OCI-LY1 (cell line): ENCODE results near the gene CHD9NB.

Experiments used
- H2AFZ ChIP-seq: fragments of 200-600 bp; sonication (generic), shearing (Covaris generic); 2 replicates; pipeline ENCODE4 v1.6.0; 2014; ENCODE audit warnings: antibody characterized with exemption, mild to moderate bottlenecking, low read length
- H3F3A ChIP-seq: fragments of 200-600 bp; sonication (generic), shearing (Covaris generic); 2 replicates; pipeline ENCODE4 v1.6.0; 2014; ENCODE audit warnings: mild to moderate bottlenecking, antibody characterized with exemption, low read length, moderate library complexity; ENCODE audit not compliant: insufficient read depth
- H3K27ac ChIP-seq: fragments of 200-600 bp; sonication (generic); 2 replicates; pipeline ENCODE4 v1.5.1; 2014; ENCODE audit warnings: low read length, mixed run types, mild to moderate bottlenecking, low read depth; ENCODE audit not compliant: poor library complexity, severe bottlenecking
- H3K27me3 ChIP-seq: fragments of 200-600 bp; sonication (generic); 2 replicates; pipeline ENCODE4 v1.6.0; 2014; ENCODE audit warnings: antibody characterized with exemption, mild to moderate bottlenecking, low read length, moderate library complexity; ENCODE audit not compliant: insufficient read depth
- H3K36me3 ChIP-seq: fragments of 200-600 bp; sonication (generic); 2 replicates; pipeline ENCODE4 v1.6.1; 2014; ENCODE audit warnings: mild to moderate bottlenecking, antibody characterized with exemption, low read length, moderate library complexity, mixed read lengths; ENCODE audit not compliant: insufficient read depth
- H3K4me1 ChIP-seq: fragments of 200-600 bp; sonication (generic); 2 replicates; pipeline ENCODE4 v1.5.1; 2014; ENCODE audit warnings: mild to moderate bottlenecking, low read length, moderate library complexity; ENCODE audit not compliant: insufficient read depth, severe bottlenecking
- H3K4me2 ChIP-seq: fragments of 200-600 bp; sonication (generic), shearing (Covaris generic); 2 replicates; pipeline ENCODE4 v1.6.1; 2014; ENCODE audit warnings: low read length
- H3K4me3 ChIP-seq: fragments of 200-600 bp; sonication (generic); 2 replicates; pipeline ENCODE4 v1.5.1; 2014; ENCODE audit warnings: low read length, low read depth, mild to moderate bottlenecking, mixed read lengths; ENCODE audit not compliant: poor library complexity, severe bottlenecking
- H3K79me2 ChIP-seq: fragments of 200-600 bp; shearing (Covaris generic); 2 replicates; pipeline ENCODE4 v1.6.1; 2016; ENCODE audit warnings: mixed run types, low read length, mixed read lengths; ENCODE audit not compliant: insufficient read depth
- H3K9ac ChIP-seq: fragments of 200-600 bp; sonication (generic), shearing (Covaris generic); 2 replicates; pipeline ENCODE4 v1.6.1; 2014; ENCODE audit warnings: mild to moderate bottlenecking, low read length, mixed read lengths
- H3K9me2 ChIP-seq: fragments of 200-600 bp; sonication (generic), shearing (Covaris generic); 2 replicates; pipeline ENCODE4 v1.6.1; 2014; ENCODE audit warnings: low read depth, mild to moderate bottlenecking, low read length, mixed read lengths
- H3K9me3 ChIP-seq: fragments of 200-600 bp; shearing (Covaris generic); 2 replicates; pipeline ENCODE4 v1.6.1; 2014; ENCODE audit warnings: low read length, mixed read lengths
- H4K20me1 ChIP-seq: fragments of 200-600 bp; sonication (generic), shearing (Covaris generic); 2 replicates; pipeline ENCODE4 v1.6.0; 2016; ENCODE audit warnings: mild to moderate bottlenecking, low read length; ENCODE audit not compliant: insufficient read depth
- EZH2 ChIP-seq: fragments of 200-600 bp; sonication (generic), shearing (Covaris generic); IDR thresholded peaks from 2 replicates; pipeline ENCODE4 v1.8.0; 2017; ENCODE audit warnings: borderline replicate concordance, mixed run types, mild to moderate bottlenecking, antibody characterized with exemption, low read length, moderate library complexity, mixed read lengths
- TF ChIP-seq, protein P1 (sequence below): fragments of 200-600 bp; sonication (generic), shearing (Covaris generic); IDR thresholded peaks from 2 replicates; pipeline ENCODE4 v1.5.1; 2017; ENCODE audit warnings: mild to moderate bottlenecking, antibody characterized with exemption, low read length, moderate library complexity, mixed read lengths

Gene CHD9NB

DNA sequence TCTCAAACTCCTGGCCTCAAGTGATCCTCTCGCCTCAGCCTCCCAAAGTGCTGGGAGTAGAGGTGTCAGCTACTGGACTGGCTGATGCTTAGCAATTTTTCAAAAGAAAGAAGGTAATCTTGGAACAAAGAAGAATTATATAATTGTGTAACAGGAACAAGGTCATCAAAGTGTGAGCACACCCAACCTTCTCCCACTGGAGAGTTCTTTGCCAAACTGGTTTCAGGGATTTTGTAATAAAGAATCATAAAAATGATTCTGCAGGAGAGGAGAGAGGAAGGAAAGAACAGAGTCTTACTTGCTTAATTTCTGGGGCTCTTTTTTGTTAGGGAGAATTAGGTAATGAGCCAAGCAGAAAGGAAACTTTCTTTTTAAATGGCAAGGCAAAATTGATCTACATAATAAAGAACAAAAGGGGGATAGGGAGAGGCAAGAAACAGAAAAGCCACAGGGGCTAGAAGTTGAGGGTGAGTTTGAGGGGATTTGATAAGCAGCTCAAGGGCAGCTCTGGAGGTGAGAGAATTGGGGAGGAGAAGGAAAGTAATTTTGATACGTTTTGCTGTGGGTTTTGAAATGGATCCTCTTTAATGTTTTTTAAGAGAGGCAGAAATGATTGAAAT, 21.3 kb downstream of the CHD9NB start:
- Histone ChIP-seq H3K79me2 (no peaks in the 10 kb centered on the region), H3K9me2 (no peaks in the 10 kb centered on the region), H3K27me3 (no peaks in the 10 kb centered on the region; the same call in 1 of the 2 replicates), H3F3A (no peaks in the 10 kb centered on the region), H3K4me2 (no peak overlapping the region), H3K4me3 (no peak overlapping the region), H3K27ac (no peak overlapping the region), H2AFZ (no peak overlapping the region), H3K9me3 (0 out of 2 replicates have a peak, but pooled peaks cover 4% of the 10 kb centered on the region), H3K36me3 (no peaks in the 10 kb centered on the region; the same call in 1 of the 2 replicates), H3K4me1 (no peaks in the 10 kb centered on the region), H4K20me1 (no peaks in the 10 kb centered on the region), H3K9ac (no peak overlapping the region)
- TF ChIP-seq, protein P1, sequence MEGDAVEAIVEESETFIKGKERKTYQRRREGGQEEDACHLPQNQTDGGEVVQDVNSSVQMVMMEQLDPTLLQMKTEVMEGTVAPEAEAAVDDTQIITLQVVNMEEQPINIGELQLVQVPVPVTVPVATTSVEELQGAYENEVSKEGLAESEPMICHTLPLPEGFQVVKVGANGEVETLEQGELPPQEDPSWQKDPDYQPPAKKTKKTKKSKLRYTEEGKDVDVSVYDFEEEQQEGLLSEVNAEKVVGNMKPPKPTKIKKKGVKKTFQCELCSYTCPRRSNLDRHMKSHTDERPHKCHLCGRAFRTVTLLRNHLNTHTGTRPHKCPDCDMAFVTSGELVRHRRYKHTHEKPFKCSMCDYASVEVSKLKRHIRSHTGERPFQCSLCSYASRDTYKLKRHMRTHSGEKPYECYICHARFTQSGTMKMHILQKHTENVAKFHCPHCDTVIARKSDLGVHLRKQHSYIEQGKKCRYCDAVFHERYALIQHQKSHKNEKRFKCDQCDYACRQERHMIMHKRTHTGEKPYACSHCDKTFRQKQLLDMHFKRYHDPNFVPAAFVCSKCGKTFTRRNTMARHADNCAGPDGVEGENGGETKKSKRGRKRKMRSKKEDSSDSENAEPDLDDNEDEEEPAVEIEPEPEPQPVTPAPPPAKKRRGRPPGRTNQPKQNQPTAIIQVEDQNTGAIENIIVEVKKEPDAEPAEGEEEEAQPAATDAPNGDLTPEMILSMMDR, result no peak
- no peak for TF ChIP-seq EZH2

DNA sequence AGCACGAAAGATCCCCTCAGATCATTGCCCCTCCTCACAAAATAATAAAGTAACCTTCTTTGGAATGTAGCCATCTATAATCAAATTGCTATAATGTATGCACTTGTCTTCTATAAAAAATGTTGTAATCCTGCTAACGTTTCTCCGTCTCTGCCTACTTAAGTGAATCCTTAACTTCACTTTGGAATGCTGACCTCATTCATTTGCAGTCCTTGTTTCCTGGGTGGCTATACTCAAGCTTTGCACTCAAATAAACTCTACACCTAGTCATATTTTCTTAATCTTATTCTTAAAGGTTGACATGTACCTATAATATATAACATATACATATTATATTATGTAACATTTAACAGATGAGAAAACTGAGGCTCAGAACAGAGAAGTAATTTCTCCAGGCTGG, 22.7 kb downstream of the CHD9NB start:
- Histone ChIP-seq H3K4me3 (no peak overlapping the region), H3K9me3 (0 out of 2 replicates have a peak, but pooled peaks cover 4% of the 10 kb centered on the region), H3K79me2 (no peaks in the 10 kb centered on the region), H3K9me2 (no peaks in the 10 kb centered on the region), H2AFZ (no peak overlapping the region), H4K20me1 (no peaks in the 10 kb centered on the region), H3K9ac (no peak overlapping the region), H3K36me3 (no peaks in the 10 kb centered on the region; the same call in 1 of the 2 replicates), H3K4me2 (no peak overlapping the region), H3K4me1 (no peaks in the 10 kb centered on the region), H3K27me3 (no peaks in the 10 kb centered on the region; the same call in 1 of the 2 replicates), H3F3A (no peaks in the 10 kb centered on the region), H3K27ac (no peak overlapping the region)
- TF ChIP-seq EZH2, result no peak
- TF ChIP-seq, protein P1, result no peak

DNA sequence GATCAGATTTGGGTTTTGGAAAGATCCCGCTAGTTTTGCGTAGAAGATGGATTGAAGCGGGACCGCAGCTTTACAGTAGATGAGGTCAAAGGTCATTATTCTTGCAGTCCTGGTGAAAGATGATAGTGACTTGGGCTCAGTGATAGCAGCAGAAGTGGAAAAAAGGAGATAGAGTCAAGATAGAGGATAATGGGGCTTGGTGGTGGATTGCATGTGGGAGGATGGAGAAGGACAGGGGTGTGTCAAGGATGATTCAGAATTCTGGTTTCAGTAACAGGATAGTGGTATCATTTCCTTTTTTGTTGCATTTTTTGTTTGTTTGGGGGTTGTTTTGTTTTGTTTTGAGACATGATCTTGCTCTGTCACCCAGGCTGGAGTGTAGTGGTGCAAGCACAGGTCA, 28.7 kb downstream of the CHD9NB start:
- no peak overlapping the region for H3K9ac ChIP-seq
- H3K9me2 ChIP-seq, result no peaks in the 10 kb centered on the region
- no peaks in the 10 kb centered on the region for H3F3A ChIP-seq
- no peaks in the 10 kb centered on the region for H3K4me1 ChIP-seq
- no peak overlapping the region for H3K27ac ChIP-seq
- H3K79me2 ChIP-seq, result no peaks in the 10 kb centered on the region
- H3K9me3 ChIP-seq, result no peaks in the 10 kb centered on the region
- no peak for TF ChIP-seq EZH2
- TF ChIP-seq, protein P1, result no peak
- H3K4me2 ChIP-seq, result no peak overlapping the region
- no peak overlapping the region for H3K4me3 ChIP-seq
- H3K27me3 ChIP-seq, result no peaks in the 10 kb centered on the region
- no peaks in the 10 kb centered on the region for H3K36me3 ChIP-seq
- H2AFZ ChIP-seq, result no peak overlapping the region
- H4K20me1 ChIP-seq, result no peaks in the 10 kb centered on the region
